HepG2 (cell line): Measurements from ENCODE around the gene SLC17A9. TPM values are rescaled to one million over a fixed set of nuclear protein-coding genes. Genes with fewer than 3 reads are reported as not detected.

ENCODE experiments used
- FOSL1 ChIP-seq: sonication (generic); formaldehyde crosslinking; IDR thresholded peaks from 2 replicates; pipeline ENCODE4 v1.9.0; 2021; ENCODE audit warnings: missing genetic modification reagents, borderline replicate concordance
- HNF1B ChIP-seq: sonication (generic); formaldehyde crosslinking; IDR thresholded peaks from 2 replicates; pipeline ENCODE4 v1.5.1; 2020; ENCODE audit warnings: mild to moderate bottlenecking, moderate library complexity, missing genetic modification reagents
- ISL2 ChIP-seq: sonication (generic); formaldehyde crosslinking; IDR thresholded peaks from 2 replicates; pipeline ENCODE4 v1.5.0; 2020; ENCODE audit warnings: missing genetic modification reagents
- JARID2 ChIP-seq: sonication (generic); formaldehyde crosslinking; IDR thresholded peaks from 2 replicates; pipeline ENCODE4 v1.8.1; 2023; ENCODE audit warnings: missing genetic modification reagents, inconsistent platforms; ENCODE audit not compliant: insufficient replicate concordance
- KAT8 ChIP-seq: IDR thresholded peaks from 2 replicates; pipeline ENCODE4 v1.6.1; 2016; ENCODE audit warnings: missing genetic modification reagents, missing compliant biosample characterization
- MEF2D ChIP-seq: sonication (generic); formaldehyde crosslinking; IDR thresholded peaks from 2 replicates; pipeline ENCODE4 v1.5.1; 2020; ENCODE audit warnings: mild to moderate bottlenecking, missing genetic modification reagents
- MEIS2 ChIP-seq: sonication (generic); formaldehyde crosslinking; IDR thresholded peaks from 2 replicates; pipeline ENCODE4 v1.9.0; 2021; ENCODE audit warnings: mild to moderate bottlenecking, missing genetic modification reagents
- NCOA2 ChIP-seq: sonication (generic); formaldehyde crosslinking; IDR thresholded peaks from 2 replicates; pipeline ENCODE4 v1.8.0; 2022; ENCODE audit warnings: inconsistent platforms
- NFYB ChIP-seq: sonication (generic); formaldehyde crosslinking; IDR thresholded peaks from 2 replicates; pipeline ENCODE4 v1.4.0; 2020; ENCODE audit warnings: missing genetic modification reagents
- NFYC ChIP-seq: IDR thresholded peaks from 2 replicates; pipeline ENCODE4 v1.6.1; 2016; ENCODE audit warnings: missing genetic modification reagents, missing compliant biosample characterization
- RARG ChIP-seq: sonication (generic); formaldehyde crosslinking; IDR thresholded peaks from 2 replicates; pipeline ENCODE4 v1.4.0; 2020; ENCODE audit warnings: low read depth, mild to moderate bottlenecking, missing genetic modification reagents
- SMAD3 ChIP-seq: sonication (generic); formaldehyde crosslinking; IDR thresholded peaks from 2 replicates; pipeline ENCODE4 v1.4.0; 2020; ENCODE audit warnings: missing genetic modification reagents
- ZMAT3 ChIP-seq: sonication (generic); formaldehyde crosslinking; conservative IDR thresholded peaks from 2 replicates; pipeline ENCODE4 v1.7.0; 2021; ENCODE audit warnings: missing genetic modification reagents
- ZNF275 ChIP-seq: sonication (generic); formaldehyde crosslinking; IDR thresholded peaks from 2 replicates; pipeline ENCODE4 v1.8.0; 2022; ENCODE audit warnings: missing genetic modification reagents, mild to moderate bottlenecking, inconsistent platforms, borderline replicate concordance
- ZNF414 ChIP-seq: sonication (generic); formaldehyde crosslinking; IDR thresholded peaks from 2 replicates; pipeline ENCODE4 v1.5.0; 2020; ENCODE audit warnings: missing genetic modification reagents
- ZNF740 ChIP-seq: sonication (generic); formaldehyde crosslinking; IDR thresholded peaks from 2 replicates; pipeline ENCODE4 v1.4.0; 2020; ENCODE audit warnings: missing genetic modification reagents
- ZNF75D ChIP-seq: sonication (generic); formaldehyde crosslinking; IDR thresholded peaks from 2 replicates; pipeline ENCODE4 v1.8.1; 2023; ENCODE audit warnings: missing genetic modification reagents, mild to moderate bottlenecking, borderline replicate concordance
- ZNF761 ChIP-seq: sonication (generic); formaldehyde crosslinking; conservative IDR thresholded peaks from 2 replicates; pipeline ENCODE4 v1.4.0; 2020; ENCODE audit warnings: mild to moderate bottlenecking, missing genetic modification reagents
- ZNF780A ChIP-seq: sonication (generic); formaldehyde crosslinking; IDR thresholded peaks from 2 replicates; pipeline ENCODE4 v1.8.0; 2022; ENCODE audit warnings: mild to moderate bottlenecking, missing genetic modification reagents, moderate library complexity
- ZNF83 ChIP-seq: sonication (generic); formaldehyde crosslinking; IDR thresholded peaks from 2 replicates; pipeline ENCODE4 v1.4.0; 2020; ENCODE audit warnings: missing genetic modification reagents, mild to moderate bottlenecking, borderline replicate concordance
- polyA plus RNA-seq, 8 experiments: library from polyadenylated mRNA; depleted of rRNA in 3 of 8; stranded (reverse) in 7 of 8; unstranded in 1 of 8; fragments of >200 nt; fragmentation: Illumina TruSeq in 4 of 8; extraction: Trizol in 4 of 8; gene quantifications; 2 replicates each; pipeline versions ENCODE4 v1.2.1 to v1.2.3, GENCODE V29; 2011 to 2016; ENCODE audit warnings: low read depth in 4 of 8, missing spikeins in 1 of 8, mixed read lengths in 1 of 8; ENCODE audit not compliant: insufficient read depth in 1 of 8
- total RNA-seq, 5 experiments: library from RNA; depleted of rRNA; stranded (reverse); fragments of >200 nt; fragmentation: Illumina TruSeq; extraction: Trizol; gene quantifications; 2 replicates each; pipeline ENCODE4 v1.2.3, GENCODE V29; 2016; ENCODE audit warnings: low read depth in 1 of 5
- TF ChIP-seq, protein P1 (sequence below): sonication (generic); formaldehyde crosslinking; conservative IDR thresholded peaks from 2 replicates; pipeline ENCODE4 v1.4.0; 2020; ENCODE audit warnings: missing genetic modification reagents
- TF ChIP-seq, protein P2 (sequence below): sonication (generic); formaldehyde crosslinking; IDR thresholded peaks from 2 replicates; pipeline ENCODE4 v1.5.1; 2020; ENCODE audit warnings: missing genetic modification reagents, mild to moderate bottlenecking, borderline replicate concordance

Gene SLC17A9
- total and polyA plus RNA-seq, 2 of the 13 experiments (the other 11 are each of a cell fraction or from before 2014, with no cell fraction given): 110 to 191 TPM

- TF ChIP-seq, protein P1, sequence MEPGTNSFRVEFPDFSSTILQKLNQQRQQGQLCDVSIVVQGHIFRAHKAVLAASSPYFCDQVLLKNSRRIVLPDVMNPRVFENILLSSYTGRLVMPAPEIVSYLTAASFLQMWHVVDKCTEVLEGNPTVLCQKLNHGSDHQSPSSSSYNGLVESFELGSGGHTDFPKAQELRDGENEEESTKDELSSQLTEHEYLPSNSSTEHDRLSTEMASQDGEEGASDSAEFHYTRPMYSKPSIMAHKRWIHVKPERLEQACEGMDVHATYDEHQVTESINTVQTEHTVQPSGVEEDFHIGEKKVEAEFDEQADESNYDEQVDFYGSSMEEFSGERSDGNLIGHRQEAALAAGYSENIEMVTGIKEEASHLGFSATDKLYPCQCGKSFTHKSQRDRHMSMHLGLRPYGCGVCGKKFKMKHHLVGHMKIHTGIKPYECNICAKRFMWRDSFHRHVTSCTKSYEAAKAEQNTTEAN (CRISPR knock-in tag): peak; percentile 79; the same call in 1 of the 2 replicates
- no peak for TF ChIP-seq ZNF83 (CRISPR knock-in tag)
- TF ChIP-seq NFYC (CRISPR knock-in tag): peak; percentile 89
- TF ChIP-seq JARID2 (CRISPR knock-in tag): peak; percentile 93
- TF ChIP-seq FOSL1 (CRISPR knock-in tag): peak; percentile 43; the same call in 1 of the 2 replicates
- TF ChIP-seq ZNF414 (CRISPR knock-in tag): peak; percentile 67; the same call in 1 of the 2 replicates
- TF ChIP-seq ZNF761: peak; percentile 95; the same call in 1 of the 2 replicates
- peak; percentile 85; the same call in 1 of the 2 replicates for TF ChIP-seq SMAD3 (CRISPR knock-in tag)
- peak; percentile 99 for TF ChIP-seq ZMAT3
- peak; percentile 89 for TF ChIP-seq ZNF780A (CRISPR knock-in tag)
- TF ChIP-seq ISL2: peak; percentile 81
- TF ChIP-seq ZNF740 (CRISPR knock-in tag): peak; percentile 59; the same call in 1 of the 2 replicates
- peak; percentile 98 for TF ChIP-seq KAT8 (CRISPR knock-in tag)
- TF ChIP-seq NFYB (CRISPR knock-in tag): peak; percentile 91
- TF ChIP-seq MEF2D: peak; percentile 93
- peak; percentile 94 for TF ChIP-seq HNF1B (CRISPR knock-in tag)
- peak; percentile 71; the same call in 1 of the 2 replicates for TF ChIP-seq MEIS2
- peak; percentile 98 for TF ChIP-seq ZNF275 (CRISPR knock-in tag)
- TF ChIP-seq, protein P2, sequence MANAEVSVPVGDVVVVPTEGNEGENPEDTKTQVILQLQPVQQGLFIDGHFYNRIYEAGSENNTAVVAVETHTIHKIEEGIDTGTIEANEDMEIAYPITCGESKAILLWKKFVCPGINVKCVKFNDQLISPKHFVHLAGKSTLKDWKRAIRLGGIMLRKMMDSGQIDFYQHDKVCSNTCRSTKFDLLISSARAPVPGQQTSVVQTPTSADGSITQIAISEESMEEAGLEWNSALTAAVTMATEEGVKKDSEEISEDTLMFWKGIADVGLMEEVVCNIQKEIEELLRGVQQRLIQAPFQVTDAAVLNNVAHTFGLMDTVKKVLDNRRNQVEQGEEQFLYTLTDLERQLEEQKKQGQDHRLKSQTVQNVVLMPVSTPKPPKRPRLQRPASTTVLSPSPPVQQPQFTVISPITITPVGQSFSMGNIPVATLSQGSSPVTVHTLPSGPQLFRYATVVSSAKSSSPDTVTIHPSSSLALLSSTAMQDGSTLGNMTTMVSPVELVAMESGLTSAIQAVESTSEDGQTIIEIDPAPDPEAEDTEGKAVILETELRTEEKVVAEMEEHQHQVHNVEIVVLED (CRISPR knock-in tag): peak; percentile 92
- peak; percentile 97; the same call in 1 of the 2 replicates for TF ChIP-seq RARG (CRISPR knock-in tag)
- TF ChIP-seq NCOA2 (CRISPR knock-in tag): peak; percentile 47
- TF ChIP-seq ZNF75D (CRISPR knock-in tag): no peak
These were observed 15.0 kb upstream of the SLC17A9 start (continued) for GRCh38 chr20:62937268-62938104.
